OCI-LY1 (cell line): ENCODE results near the gene SIK2.

Experiments
- CTCF ChIP-seq: fragments of 200-600 bp; sonication (generic), shearing (Covaris generic); IDR thresholded peaks from 2 replicates; pipeline ENCODE4 v1.5.1; 2017; ENCODE audit warnings: mild to moderate bottlenecking, antibody characterized with exemption, low read length, moderate library complexity, mixed read lengths
- EZH2 ChIP-seq: fragments of 200-600 bp; sonication (generic), shearing (Covaris generic); IDR thresholded peaks from 2 replicates; pipeline ENCODE4 v1.8.0; 2017; ENCODE audit warnings: borderline replicate concordance, mixed run types, mild to moderate bottlenecking, antibody characterized with exemption, low read length, moderate library complexity, mixed read lengths

GRCh38 chr11:111598559-111598958, 3.7 kb upstream of the SIK2 start:
- TF ChIP-seq CTCF = no peak
- no peak for TF ChIP-seq EZH2
